Colon (tissue), 2 donors: ENCODE results near the gene PLD6.

Experiments used
- FAIRE-seq: peaks from 2 replicates; lab custom pipeline; 2012; peaks lifted over from hg19 to GRCh38; lab: Jason Lieb, UNC
- donor health status: control.
- donor health status: control.

PLD6 gene

GRCh38 chr17:17226451-17227265, 20.5 kb upstream of the PLD6 start:
- FAIRE-seq: no peak

GRCh38 chr17:17225901-17226300, 19.8 kb upstream of the PLD6 start:
- FAIRE-seq: no peak

GRCh38 chr17:17224137-17224536, 18.0 kb upstream of the PLD6 start:
- FAIRE-seq: no peak

- FAIRE-seq: no peak
Observed at GRCh38 chr17:17223736-17224135, 17.6 kb upstream of the PLD6 start.

- FAIRE-seq: no peak
Observed at GRCh38 chr17:17221329-17221728, 15.2 kb upstream of the PLD6 start.

GRCh38 chr17:17220529-17220928, 14.4 kb upstream of the PLD6 start:
- FAIRE-seq: no peak

- no peak for FAIRE-seq
Observed at GRCh38 chr17:17217995-17218394, 11.9 kb upstream of the PLD6 start.

GRCh38 chr17:17216776-17217175, 10.6 kb upstream of the PLD6 start:
- no peak for FAIRE-seq

GRCh38 chr17:17216236-17216635, 10.1 kb upstream of the PLD6 start:
- FAIRE-seq: no peak

GRCh38 chr17:17215575-17215974, 9.4 kb upstream of the PLD6 start:
- no peak for FAIRE-seq

- no peak for FAIRE-seq
Observed at GRCh38 chr17:17214646-17215436, 8.7 kb upstream of the PLD6 start.

- no peak for FAIRE-seq
Observed at GRCh38 chr17:17213775-17214174, 7.6 kb upstream of the PLD6 start.

- FAIRE-seq: no peak
Observed at GRCh38 chr17:17207998-17208397, 1.9 kb upstream of the PLD6 start.

- FAIRE-seq: no peak
Observed at GRCh38 chr17:17206913-17207335, 791 bp upstream of the PLD6 start.

- FAIRE-seq: no peak
Observed at GRCh38 chr17:17205368-17206123, 587 bp downstream of the PLD6 start.

- FAIRE-seq: no peak
Observed at GRCh38 chr17:17204635-17205231, 1.4 kb downstream of the PLD6 start.

GRCh38 chr17:17204041-17204591, 2.0 kb downstream of the PLD6 start:
- FAIRE-seq: no peak

- no peak for FAIRE-seq
Observed at GRCh38 chr17:17203173-17203730, 2.9 kb downstream of the PLD6 start.

- FAIRE-seq: no peak
Observed at GRCh38 chr17:17201907-17202306, 4.2 kb downstream of the PLD6 start.

GRCh38 chr17:17201271-17201670, 4.9 kb downstream of the PLD6 start:
- no peak for FAIRE-seq

GRCh38 chr17:17200831-17201230, 5.3 kb downstream of the PLD6 start:
- no peak for FAIRE-seq

GRCh38 chr17:17200311-17200710, 5.8 kb downstream of the PLD6 start:
- FAIRE-seq: no peak
